NCI-H1436 (cell line): ENCODE measurements around the gene ZFP36L1.

Source experiments
- DNase-seq: peaks from one replicate; lab custom pipeline; 2025; lab: John Stamatoyannopoulos, UW

ZFP36L1 gene

GRCh38 chr14:68816183-68816942, 23.5 kb upstream of the ZFP36L1 start:
- peak; percentile 79 for DNase-seq

GRCh38 chr14:68815298-68816182, 22.7 kb upstream of the ZFP36L1 start:
- DNase-seq = no peak

GRCh38 chr14:68814539-68815297, 21.9 kb upstream of the ZFP36L1 start:
- no peak for DNase-seq

GRCh38 chr14:68814238-68814538, 21.3 kb upstream of the ZFP36L1 start:
- no peak for DNase-seq

- no peak for DNase-seq
Observed at GRCh38 chr14:68813318-68813838, 20.5 kb upstream of the ZFP36L1 start.

GRCh38 chr14:68811171-68811570, 18.3 kb upstream of the ZFP36L1 start:
- DNase-seq = no peak

- DNase-seq = no peak
Observed at GRCh38 chr14:68810173-68811153, 17.6 kb upstream of the ZFP36L1 start.

- no peak for DNase-seq
Observed at GRCh38 chr14:68809524-68809923, 16.7 kb upstream of the ZFP36L1 start.

GRCh38 chr14:68808696-68809480, 16.0 kb upstream of the ZFP36L1 start:
- DNase-seq = no peak

- no peak for DNase-seq
Observed at GRCh38 chr14:68807987-68808386, 15.1 kb upstream of the ZFP36L1 start.

GRCh38 chr14:68807148-68807600, 14.3 kb upstream of the ZFP36L1 start:
- no peak for DNase-seq

- DNase-seq = no peak
Observed at GRCh38 chr14:68806526-68807147, 13.8 kb upstream of the ZFP36L1 start.

- DNase-seq = no peak
Observed at GRCh38 chr14:68805414-68805813, 12.5 kb upstream of the ZFP36L1 start.

- no peak for DNase-seq
Observed at GRCh38 chr14:68801631-68802030, 8.8 kb upstream of the ZFP36L1 start.

- no peak for DNase-seq
Observed at GRCh38 chr14:68800953-68801352, 8.1 kb upstream of the ZFP36L1 start.

GRCh38 chr14:68800390-68800789, 7.5 kb upstream of the ZFP36L1 start:
- no peak for DNase-seq

- DNase-seq = no peak
Observed at GRCh38 chr14:68798621-68799020, 5.8 kb upstream of the ZFP36L1 start.

- no peak for DNase-seq
Observed at GRCh38 chr14:68797121-68797670, 4.3 kb upstream of the ZFP36L1 start.

- no peak for DNase-seq
Observed at GRCh38 chr14:68796418-68797101, 3.7 kb upstream of the ZFP36L1 start.
